Immature natural killer cell (primary cell): ENCODE data around the gene SORCS2. TPM values are rescaled to one million over a fixed set of nuclear protein-coding genes. Genes with fewer than 3 reads are reported as not detected.

ENCODE experiments used
- DNase-seq, 3 donors: peaks; one replicate each; pipeline ENCODE4 v3.0.0; 2022; ENCODE audit warnings: mixed read lengths in 1 of 3
- H3K27ac Mint-ChIP-seq, 6 donors: one replicate each; pipeline ENCODE4 v1.8.0; 2020; ENCODE audit warnings: mixed read lengths in 6 of 6, mild to moderate bottlenecking in 5 of 6, inconsistent platforms in 4 of 6, moderate library complexity in 3 of 6
- H3K27me3 Mint-ChIP-seq, 3 donors: one replicate each; pipeline ENCODE4 v1.8.0; 2020 to 2021; ENCODE audit warnings: low read depth in 3 of 3, mild to moderate bottlenecking in 3 of 3, mixed read lengths in 3 of 3, moderate library complexity in 3 of 3, inconsistent platforms in 1 of 3
- H3K36me3 Mint-ChIP-seq, 3 donors: one replicate each; pipeline ENCODE4 v1.8.0; 2020; ENCODE audit warnings: mixed read lengths in 3 of 3, inconsistent platforms in 2 of 3, mild to moderate bottlenecking in 2 of 3
- H3K4me1 Mint-ChIP-seq, 2 donors: one replicate each; pipeline ENCODE4 v1.8.0; 2020; ENCODE audit warnings: inconsistent platforms in 2 of 2, mild to moderate bottlenecking in 2 of 2, mixed read lengths in 2 of 2, moderate library complexity in 1 of 2
- H3K4me3 Mint-ChIP-seq, 5 donors: one replicate each; pipeline ENCODE4 v1.8.0; 2020; ENCODE audit warnings: mild to moderate bottlenecking in 5 of 5, mixed read lengths in 5 of 5, inconsistent platforms in 3 of 5, moderate library complexity in 3 of 5
- H3K9me3 Mint-ChIP-seq, 6 donors: one replicate each; pipeline ENCODE4 v1.8.0; 2020; ENCODE audit warnings: mild to moderate bottlenecking in 6 of 6, mixed read lengths in 6 of 6, inconsistent platforms in 4 of 6, moderate library complexity in 3 of 6
- polyA plus RNA-seq, 3 donors: library from polyadenylated mRNA; unstranded; fragments of 300-500 nt; fragmentation: Illumina TruSeq; gene quantifications; one replicate each; pipeline ENCODE4 v1.2.3, GENCODE V29; 2021

Gene SORCS2
- polyA plus RNA-seq, 3 donors from 2014 or later = 0.04 to 0.16 TPM; not detected in 1

DNA sequence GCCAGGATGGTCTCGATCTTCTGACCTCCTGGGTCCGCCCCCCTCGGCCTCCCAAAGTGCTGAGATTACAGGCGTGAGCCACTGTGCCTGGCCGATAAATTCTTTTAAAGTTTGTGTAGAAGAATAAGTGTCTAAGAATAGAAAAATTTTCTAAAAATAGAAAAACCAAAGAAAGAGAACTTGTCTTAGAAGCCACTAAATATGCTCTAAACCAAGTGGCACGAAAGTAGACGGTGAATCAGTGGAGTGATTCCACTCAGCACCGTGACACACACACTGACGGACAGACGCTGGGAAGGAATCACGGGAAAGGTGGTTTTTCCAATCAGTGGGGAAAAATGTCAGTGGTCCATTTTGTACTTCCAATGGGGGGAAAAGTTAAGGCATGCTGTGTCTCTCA is 315.0 kb downstream of the SORCS2 start:
- no peak overlapping the region for H3K27ac Mint-ChIP-seq
- H3K27me3 Mint-ChIP-seq = peaks cover 3 to 8% (median 7%) of the 10 kb centered on the region in 3 donors
- no peak for DNase-seq
- no peaks in the 10 kb centered on the region for H3K9me3 Mint-ChIP-seq
- H3K36me3 Mint-ChIP-seq = no peaks in the 10 kb centered on the region
- peaks cover 8 to 9% of the 10 kb centered on the region in 2 donors for H3K4me1 Mint-ChIP-seq
- H3K4me3 Mint-ChIP-seq = no peak overlapping the region

DNA sequence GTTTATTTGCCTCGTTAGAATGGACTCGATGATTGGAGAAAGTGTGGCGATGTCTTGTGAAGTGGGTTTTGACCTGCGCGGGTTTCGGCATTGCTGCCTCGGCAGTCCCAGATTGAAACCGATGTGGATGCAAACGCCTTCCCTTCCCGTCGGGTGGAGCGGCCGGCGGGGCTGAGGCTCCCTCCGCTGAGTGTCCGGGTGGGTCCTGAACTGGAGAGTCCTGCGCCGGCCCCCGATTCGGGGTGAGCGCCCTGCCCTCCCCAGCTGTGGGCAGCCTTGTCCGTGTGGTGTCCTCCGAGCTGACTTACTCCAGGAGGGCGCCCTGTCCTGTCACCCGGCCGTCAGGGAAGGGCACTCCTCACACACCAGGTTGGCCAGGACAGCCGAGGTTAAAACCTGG is 317.7 kb downstream of the SORCS2 start:
- no peak for DNase-seq
- Mint-ChIP-seq H3K4me1 (peaks cover 8 to 9% of the 10 kb centered on the region in 2 donors), H3K9me3 (no peaks in the 10 kb centered on the region), H3K27ac (no peak overlapping the region), H3K4me3 (no peak overlapping the region), H3K27me3 (peaks cover 3 to 11% (median 5%) of the 10 kb centered on the region in 3 donors), H3K36me3 (no peaks in the 10 kb centered on the region)

DNA sequence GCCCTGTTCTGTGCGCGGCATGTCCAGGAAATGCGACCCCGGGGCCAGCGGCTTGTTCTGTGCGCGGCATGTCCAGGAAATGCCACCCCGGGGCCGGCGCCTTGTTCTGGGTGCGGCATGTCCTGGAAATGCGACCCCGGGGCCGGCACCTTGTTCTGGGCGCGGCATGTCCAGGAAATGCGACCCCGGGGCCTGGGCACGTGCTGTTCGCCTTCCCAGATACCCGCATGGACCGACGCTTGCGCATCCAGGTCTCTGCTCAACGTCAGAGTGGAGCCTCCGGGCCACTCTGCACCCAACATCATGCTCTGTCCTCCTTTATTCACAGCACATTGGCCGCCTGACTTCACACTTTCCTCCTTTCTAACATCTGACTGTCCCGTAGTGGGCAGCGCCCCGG is 318.2 kb downstream of the SORCS2 start:
- no peaks in the 10 kb centered on the region for H3K9me3 Mint-ChIP-seq
- H3K4me3 Mint-ChIP-seq = no peak overlapping the region
- peak overlapping the region in 1 of 6 donors; percentile 5 for H3K27ac Mint-ChIP-seq
- DNase-seq = no peak
- peaks cover 8 to 9% of the 10 kb centered on the region in 2 donors for H3K4me1 Mint-ChIP-seq
- H3K36me3 Mint-ChIP-seq = no peaks in the 10 kb centered on the region
- peaks cover 3 to 11% (median 5%) of the 10 kb centered on the region in 3 donors for H3K27me3 Mint-ChIP-seq

DNA sequence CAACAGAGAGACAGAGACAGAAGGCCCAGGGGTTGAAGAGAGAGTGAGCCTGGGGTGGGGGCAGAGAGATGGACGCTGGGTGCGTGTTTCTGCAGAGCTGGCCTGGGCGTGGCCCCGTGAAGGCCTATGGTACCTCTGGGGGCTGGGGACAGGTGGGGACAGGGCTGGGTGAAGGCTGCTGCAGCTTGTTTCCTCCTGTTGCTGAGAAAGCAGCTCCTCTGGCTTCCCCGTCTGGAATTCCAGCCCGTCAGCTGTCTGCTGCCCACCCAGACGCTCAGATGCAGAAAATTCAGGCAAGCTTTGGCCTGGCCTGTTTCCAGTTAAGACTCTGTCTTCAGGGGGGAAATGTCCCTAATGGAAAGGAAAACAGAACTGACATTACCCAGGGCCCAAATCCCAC is 319.2 kb downstream of the SORCS2 start:
- H3K9me3 Mint-ChIP-seq = no peaks in the 10 kb centered on the region
- no peak overlapping the region for H3K4me3 Mint-ChIP-seq
- H3K36me3 Mint-ChIP-seq = no peaks in the 10 kb centered on the region
- H3K4me1 Mint-ChIP-seq = peaks cover 8 to 9% of the 10 kb centered on the region in 2 donors
- peak overlapping the region in 1 of 6 donors; percentile 5 for H3K27ac Mint-ChIP-seq
- H3K27me3 Mint-ChIP-seq = peaks cover 3 to 11% (median 8%) of the 10 kb centered on the region in 3 donors
- DNase-seq = no peak

DNA sequence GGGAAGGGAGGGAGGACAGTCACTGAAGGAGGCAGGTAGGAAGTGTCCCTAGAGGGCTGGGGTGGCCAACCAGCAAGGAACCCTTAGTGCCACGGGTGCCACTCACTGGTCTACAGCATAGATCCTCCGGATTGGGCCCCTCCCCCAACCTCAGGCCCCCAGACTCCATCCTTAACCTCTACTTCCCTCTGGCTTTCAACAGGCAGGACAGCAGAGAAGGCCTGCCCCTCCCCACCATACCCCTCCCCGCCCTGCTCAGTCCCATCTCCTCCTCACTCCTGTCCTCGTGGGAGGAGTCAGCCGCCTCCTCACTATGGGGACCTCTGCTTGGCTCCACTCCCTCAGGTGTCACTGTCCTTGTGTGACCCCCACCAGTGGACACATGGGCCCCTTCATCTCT is 320.1 kb downstream of the SORCS2 start:
- no peak overlapping the region for H3K4me3 Mint-ChIP-seq

DNA sequence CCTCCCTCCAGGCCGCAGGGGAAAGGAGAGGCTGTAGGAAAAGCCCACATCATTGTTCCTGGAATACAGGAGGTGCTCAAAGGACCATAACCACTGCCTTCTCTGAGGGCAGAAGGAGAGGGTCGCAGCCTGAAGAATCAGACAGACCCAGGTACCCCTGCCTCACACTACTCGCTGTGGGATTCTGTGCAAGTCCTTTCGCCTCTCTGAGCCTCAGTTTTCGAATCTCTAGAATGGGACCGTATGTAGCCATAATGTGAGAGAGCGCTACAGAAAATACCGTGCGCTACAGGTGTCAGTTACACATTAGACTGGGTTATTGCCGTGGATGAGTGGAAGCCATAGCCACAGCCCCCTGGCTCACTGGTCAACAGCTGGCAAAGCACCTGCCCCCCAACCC is 320.6 kb downstream of the SORCS2 start:
- peaks cover 3 to 11% (median 6%) of the 10 kb centered on the region in 3 donors for H3K27me3 Mint-ChIP-seq
- H3K4me1 Mint-ChIP-seq = peaks cover 1 to 6% of the 10 kb centered on the region in 2 donors

More for the DNA sequence above, 320.1 kb downstream of the SORCS2 start:
- Mint-ChIP-seq H3K4me1 (peaks cover 7 to 8% of the 10 kb centered on the region in 2 donors), H3K27me3 (peaks cover 3 to 11% (median 8%) of the 10 kb centered on the region in 3 donors), H3K36me3 (no peaks in the 10 kb centered on the region), H3K9me3 (no peaks in the 10 kb centered on the region), H3K27ac (no peak overlapping the region)
- no peak for DNase-seq

DNA sequence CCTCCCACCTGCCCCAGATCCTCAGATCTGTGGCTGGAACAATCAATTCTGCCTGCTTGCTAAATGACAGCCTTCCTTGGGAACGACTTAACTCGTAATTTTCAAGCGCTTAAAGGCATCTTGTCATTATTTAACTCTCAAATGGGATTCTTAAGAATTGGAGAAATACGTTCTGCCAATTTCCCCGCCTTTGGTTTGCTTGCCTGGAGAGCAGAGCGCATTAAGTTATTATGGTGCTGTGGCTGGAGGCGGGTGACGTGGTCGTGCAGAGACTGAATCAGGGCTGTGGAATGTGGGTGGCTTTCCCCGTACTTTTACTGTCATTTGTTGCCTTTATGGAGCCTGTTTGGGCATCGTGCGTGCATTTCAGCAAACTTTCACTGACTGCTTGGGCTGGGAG is 321.3 kb downstream of the SORCS2 start:
- Mint-ChIP-seq H3K27me3 (peaks cover 3 to 11% (median 6%) of the 10 kb centered on the region in 3 donors), H3K4me3 (no peak overlapping the region), H3K4me1 (peaks cover 0 to 5% of the 10 kb centered on the region in 2 donors), H3K9me3 (no peaks in the 10 kb centered on the region), H3K27ac (peak overlapping the region in 2 of 6 donors; percentile 31 to 53), H3K36me3 (no peaks in the 10 kb centered on the region)
- DNase-seq = no peak

More for the DNA sequence above, 320.6 kb downstream of the SORCS2 start:
- Mint-ChIP-seq H3K4me3 (no peak overlapping the region), H3K36me3 (no peaks in the 10 kb centered on the region), H3K9me3 (no peaks in the 10 kb centered on the region), H3K27ac (no peak overlapping the region)
- DNase-seq = no peak

DNA sequence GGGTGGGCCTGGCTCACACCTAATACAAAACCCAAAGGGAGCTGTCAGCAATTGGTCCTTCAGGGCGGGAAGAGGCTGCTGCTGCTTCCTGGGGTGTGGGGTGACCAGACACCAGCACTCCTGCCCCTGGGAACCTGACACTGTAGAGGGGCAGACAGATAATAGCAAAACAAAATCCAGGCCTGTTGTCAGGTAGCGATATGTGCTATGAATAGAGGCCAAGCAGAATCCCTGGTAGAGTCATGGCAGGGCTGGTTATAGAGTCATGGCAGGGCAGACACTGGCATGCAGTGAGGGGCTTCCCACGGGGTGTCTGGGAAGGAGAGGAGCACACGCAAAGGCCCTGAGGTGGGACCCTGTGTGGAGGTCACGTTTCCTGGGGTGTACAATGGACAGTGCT is 321.9 kb downstream of the SORCS2 start:
- peak overlapping the region in 1 of 6 donors; percentile 31 for H3K27ac Mint-ChIP-seq
- H3K9me3 Mint-ChIP-seq = no peaks in the 10 kb centered on the region
- H3K4me3 Mint-ChIP-seq = no peak overlapping the region
- H3K4me1 Mint-ChIP-seq = peaks cover 4 to 5% of the 10 kb centered on the region in 2 donors
- peaks cover 3 to 11% (median 6%) of the 10 kb centered on the region in 3 donors for H3K27me3 Mint-ChIP-seq
- DNase-seq = no peak
- no peaks in the 10 kb centered on the region for H3K36me3 Mint-ChIP-seq

DNA sequence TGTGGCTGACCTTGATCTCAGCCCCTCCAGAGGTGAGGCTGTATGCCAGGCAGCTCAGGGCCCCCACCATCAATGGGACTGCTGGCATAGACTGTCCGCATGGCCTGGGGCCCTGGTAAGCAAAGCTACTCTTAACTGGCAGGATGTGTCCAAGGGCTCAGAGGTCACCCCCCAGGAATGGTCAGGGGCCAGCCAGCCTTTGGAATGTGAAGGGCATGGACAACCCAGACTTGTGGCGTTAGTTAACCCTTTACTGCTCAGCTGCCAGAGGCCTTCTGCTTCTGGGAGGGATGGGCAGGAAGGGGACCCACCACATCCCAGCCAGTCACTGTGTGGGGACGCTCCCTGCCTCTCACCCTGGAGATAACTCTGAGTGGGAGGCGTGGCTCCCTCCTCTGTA is 322.5 kb downstream of the SORCS2 start:
- Mint-ChIP-seq H3K27ac (no peak overlapping the region), H3K4me1 (peaks cover 9 to 10% of the 10 kb centered on the region in 2 donors), H3K4me3 (no peak overlapping the region), H3K9me3 (no peaks in the 10 kb centered on the region), H3K36me3 (no peaks in the 10 kb centered on the region), H3K27me3 (peaks cover 3 to 10% (median 5%) of the 10 kb centered on the region in 3 donors)
- no peak for DNase-seq

DNA sequence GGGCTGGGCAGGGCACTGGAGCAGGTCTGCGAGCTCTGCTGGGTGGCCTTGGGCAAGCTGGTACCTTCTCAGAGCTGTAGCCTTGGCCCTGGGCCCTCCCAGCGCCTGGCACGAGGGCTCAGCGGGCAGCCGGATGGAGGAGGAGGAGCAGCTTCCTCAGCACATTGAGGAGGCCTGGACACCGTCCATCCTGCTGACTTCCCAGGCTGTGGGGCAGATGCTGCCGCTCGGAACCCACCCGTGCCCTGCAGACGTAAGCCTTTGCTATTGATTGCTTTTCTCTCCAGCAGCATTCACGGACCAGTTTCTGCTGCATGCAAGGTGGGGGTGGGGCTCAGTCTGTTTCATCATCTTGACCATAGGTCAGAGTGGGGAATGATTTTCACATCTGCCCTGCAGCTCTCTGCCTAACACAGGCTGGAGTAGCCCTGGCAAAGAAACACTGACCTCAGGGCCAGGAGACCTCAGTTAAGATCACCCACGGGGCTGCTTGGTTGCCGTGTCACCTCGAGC is 323.1 kb downstream of the SORCS2 start:
- no peak for DNase-seq
- Mint-ChIP-seq H3K27ac (peak overlapping the region in 1 of 6 donors; percentile 55), H3K36me3 (no peaks in the 10 kb centered on the region), H3K4me3 (no peak overlapping the region), H3K27me3 (peaks cover 3 to 9% (median 3%) of the 10 kb centered on the region in 3 donors), H3K4me1 (peaks cover 14 to 16% of the 10 kb centered on the region in 2 donors), H3K9me3 (no peaks in the 10 kb centered on the region)

DNA sequence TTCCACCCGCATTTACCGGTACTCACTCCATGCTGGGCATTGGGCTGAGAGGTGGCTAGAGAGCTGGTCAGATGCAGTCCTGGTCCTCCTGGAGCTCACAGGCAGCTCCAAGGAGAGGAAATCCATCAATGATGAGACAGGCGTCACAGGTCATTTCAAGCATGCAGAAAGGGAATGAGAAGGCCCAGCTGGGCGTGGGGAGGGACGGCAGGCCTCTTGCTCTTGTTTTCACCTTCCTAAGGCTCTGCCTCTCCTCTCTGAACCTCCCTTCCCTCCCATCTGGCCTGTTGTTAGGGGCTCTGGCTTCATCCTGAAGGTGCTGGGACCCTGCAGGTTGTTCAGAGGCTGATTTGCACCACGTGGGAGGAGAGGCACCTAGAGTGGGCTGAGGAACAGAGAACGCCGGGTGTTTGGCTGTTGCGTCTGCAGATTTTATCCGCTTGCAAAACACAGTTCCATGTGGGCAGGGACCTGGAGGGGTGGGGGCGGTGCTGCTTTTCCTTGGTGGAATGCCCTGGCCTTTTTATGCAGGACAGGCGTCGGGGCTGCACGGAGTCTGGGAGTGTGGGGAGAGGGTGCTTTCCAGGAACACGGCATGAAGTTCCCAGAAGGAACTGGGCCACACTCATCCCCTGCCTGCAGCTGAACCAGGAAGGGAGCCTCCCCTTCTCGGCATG is 323.9 kb downstream of the SORCS2 start:
- no peak overlapping the region for H3K4me3 Mint-ChIP-seq
- peaks cover 1 to 5% (median 5%) of the 10 kb centered on the region in 3 donors for H3K27me3 Mint-ChIP-seq
- H3K9me3 Mint-ChIP-seq = no peaks in the 10 kb centered on the region
- DNase-seq = no peak
- no peaks in the 10 kb centered on the region for H3K36me3 Mint-ChIP-seq
- peak overlapping the region in 1 of 6 donors; percentile 83 for H3K27ac Mint-ChIP-seq
- peaks cover 21 to 24% of the 10 kb centered on the region in 2 donors for H3K4me1 Mint-ChIP-seq

DNA sequence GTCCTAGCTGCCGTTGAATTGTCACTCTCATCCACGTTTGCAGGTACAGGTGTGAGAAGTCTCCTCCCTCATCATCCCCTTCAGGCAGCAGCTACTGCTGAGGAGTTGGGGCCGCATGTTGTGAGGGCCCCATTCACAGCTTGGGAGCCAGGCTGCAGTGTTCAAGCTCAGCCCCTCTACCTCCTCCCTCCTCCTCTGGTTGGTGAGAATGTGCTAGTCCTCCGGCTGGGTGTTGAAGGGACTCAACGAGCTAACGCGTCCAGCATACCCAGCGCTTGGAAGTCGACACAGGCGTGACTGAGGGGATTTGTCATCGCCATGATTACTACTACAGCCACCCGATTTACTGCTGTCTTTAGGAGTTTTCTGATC is 324.4 kb downstream of the SORCS2 start:
- H3K27me3 Mint-ChIP-seq = peaks cover 4 to 9% (median 5%) of the 10 kb centered on the region in 3 donors
- H3K36me3 Mint-ChIP-seq = no peaks in the 10 kb centered on the region

DNA sequence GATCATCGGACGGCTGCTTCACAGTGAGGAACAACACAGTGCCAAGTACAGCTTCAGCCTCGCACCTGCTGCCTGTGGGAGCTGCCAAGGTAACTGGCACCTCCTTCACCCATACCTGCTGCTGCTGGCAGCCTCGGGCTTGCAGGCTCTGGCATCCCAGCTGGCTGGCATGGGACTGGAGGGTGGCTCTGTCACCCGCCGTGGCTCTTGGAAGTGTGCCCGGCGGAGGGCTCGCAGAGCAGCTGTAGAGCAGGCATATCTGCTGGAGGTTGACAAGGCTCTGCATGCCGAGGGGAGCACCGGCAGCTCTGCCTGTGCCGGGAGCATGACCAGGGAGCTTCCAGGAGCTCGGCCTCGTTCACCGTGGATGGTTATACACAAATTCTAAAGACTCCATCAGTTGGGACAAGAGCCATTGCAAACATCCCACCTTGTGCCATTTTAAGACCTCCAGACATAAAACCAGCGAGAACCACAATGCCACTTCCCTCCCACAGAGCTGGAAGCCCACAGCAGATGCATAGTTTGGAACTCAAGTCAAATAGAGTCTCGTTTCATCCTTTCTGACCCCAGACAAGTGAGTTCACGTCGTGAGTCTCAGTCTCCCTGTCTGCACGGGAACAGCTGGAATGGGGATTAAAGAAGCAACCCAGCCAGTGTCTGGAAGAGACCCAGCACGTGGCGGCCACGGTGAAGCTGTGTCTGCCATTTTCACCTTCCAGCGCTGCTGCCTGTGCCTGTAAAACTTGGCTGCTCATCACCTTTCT is 326.7 kb downstream of the SORCS2 start:
- Mint-ChIP-seq H3K9me3 (no peaks in the 10 kb centered on the region), H3K4me3 (peak overlapping the region in 2 of 5 donors; percentile 9 to 49), H3K36me3 (no peaks in the 10 kb centered on the region), H3K27me3 (peaks cover 4 to 9% (median 8%) of the 10 kb centered on the region in 3 donors), H3K4me1 (peaks cover 45 to 48% of the 10 kb centered on the region in 2 donors), H3K27ac (no peak overlapping the region)
- DNase-seq = no peak

More for the DNA sequence above, 324.4 kb downstream of the SORCS2 start:
- Mint-ChIP-seq H3K9me3 (no peaks in the 10 kb centered on the region), H3K4me1 (peaks cover 26 to 29% of the 10 kb centered on the region in 2 donors), H3K27ac (no peak overlapping the region), H3K4me3 (no peak overlapping the region)
- no peak for DNase-seq
